Erythroblast (primary cell): ENCODE data around the gene ECI1.

Experiments
- GATA1 ChIP-seq: IDR thresholded peaks from 2 replicates; pipeline ENCODE4 v1.6.1; 2011; ENCODE audit warnings: low read depth, mild to moderate bottlenecking, control low read depth, low read length, moderate library complexity
- POLR2A ChIP-seq: IDR thresholded peaks from 2 replicates; pipeline ENCODE4 v1.6.1; 2011; ENCODE audit warnings: mild to moderate bottlenecking, low read length

DNA sequence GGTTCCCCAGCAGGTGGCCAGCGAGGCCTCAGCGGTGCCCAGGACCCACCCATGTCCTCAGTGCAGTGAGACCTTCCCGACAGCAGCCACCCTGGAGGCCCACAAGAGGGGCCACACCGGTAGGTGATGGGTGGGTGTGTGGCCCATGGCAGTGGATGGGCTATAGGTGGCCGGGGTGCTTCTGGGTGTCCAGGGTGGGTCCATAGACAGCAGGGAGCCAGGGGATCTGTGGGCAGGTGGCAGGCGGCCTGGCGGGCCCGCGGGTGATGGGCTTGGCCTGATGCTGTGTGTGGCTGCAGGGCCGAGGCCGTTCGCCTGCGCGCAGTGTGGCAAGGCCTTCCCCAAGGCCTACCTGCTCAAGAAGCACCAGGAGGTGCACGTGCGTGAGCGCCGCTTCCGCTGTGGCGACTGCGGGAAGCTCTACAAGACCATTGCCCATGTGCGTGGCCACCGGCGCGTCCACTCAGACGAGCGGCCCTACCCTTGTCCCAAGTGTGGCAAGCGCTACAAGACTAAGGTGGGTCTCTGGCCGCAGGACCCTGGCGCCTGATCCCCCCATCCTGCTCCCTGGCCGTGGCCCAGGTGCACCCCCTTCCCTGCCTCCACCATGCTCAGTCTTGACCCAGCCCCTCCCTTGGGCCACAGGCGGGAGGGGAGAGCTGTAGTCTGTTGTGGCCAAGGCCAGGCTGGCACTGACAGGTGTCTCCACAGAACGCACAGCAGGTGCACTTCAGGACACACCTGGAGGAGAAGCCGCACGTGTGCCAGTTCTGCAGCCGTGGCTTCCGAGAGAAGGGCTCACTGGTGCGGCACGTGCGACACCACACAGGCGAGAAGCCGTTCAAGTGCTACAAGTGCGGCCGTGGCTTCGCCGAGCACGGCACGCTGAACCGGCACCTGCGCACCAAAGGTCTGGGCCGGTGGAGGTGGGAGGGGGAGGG, 17.2 kb downstream of the ECI1 start:
- TF ChIP-seq POLR2A: no peak
- TF ChIP-seq GATA1: no peak
